Neutrophil (primary cell): ENCODE measurements around the gene NCCRP1.

Source experiments
- H3K27ac ChIP-seq: fragments of 200-600 bp; sonication (generic); 2 replicates; pipeline ENCODE4 v1.5.1; 2016; ENCODE audit warnings: mild to moderate bottlenecking, moderate library complexity
- H3K27me3 ChIP-seq: fragments of 200-600 bp; sonication (generic); 2 replicates; pipeline ENCODE4 v1.6.0; 2016; ENCODE audit warnings: mild to moderate bottlenecking
- H3K36me3 ChIP-seq: fragments of 200-600 bp; sonication (generic); 2 replicates; pipeline ENCODE4 v1.5.1; 2017
- H3K4me1 ChIP-seq, 2 experiments: fragments of 200-600 bp in 1 of 2; sonication (generic) in 1 of 2; 1 replicate in 1 of 2; 2 replicates in 1 of 2; pipeline versions ENCODE4 v1.5.1 to v1.6.1; 2013 to 2016; ENCODE audit warnings: low read depth in 1 of 2, low read length in 1 of 2, mild to moderate bottlenecking in 1 of 2, moderate library complexity in 1 of 2; ENCODE audit not compliant: control insufficient read depth in 1 of 2, insufficient read depth in 1 of 2
- H3K4me3 ChIP-seq, 2 experiments: fragments of 200-600 bp in 1 of 2; sonication (generic) in 1 of 2; 1 replicate in 1 of 2; 2 replicates in 1 of 2; pipeline ENCODE4 v1.5.1; 2013 to 2016; ENCODE audit warnings: low read depth in 1 of 2, low read length in 1 of 2, mild to moderate bottlenecking in 1 of 2, moderate library complexity in 1 of 2
- H3K9me3 ChIP-seq: fragments of 200-600 bp; sonication (generic); 2 replicates; pipeline ENCODE4 v1.5.1; 2016
- TF ChIP-seq, protein P1 (sequence below): fragments of 200-600 bp; sonication (generic); IDR thresholded peaks from 2 replicates; pipeline ENCODE4 v1.5.1; 2016; ENCODE audit warnings: antibody characterized with exemption

The NCCRP1 gene

GRCh38 chr19:39200066-39200802, 3.5 kb downstream of the NCCRP1 start:
- H3K4me1 ChIP-seq, result no peaks in the 10 kb centered on the region
- H3K4me3 ChIP-seq, result no peak overlapping the region
- no peak overlapping the region for H3K27ac ChIP-seq
- no peaks in the 10 kb centered on the region for H3K36me3 ChIP-seq
- peaks cover 97% of the 10 kb centered on the region for H3K27me3 ChIP-seq
- TF ChIP-seq, protein P1, sequence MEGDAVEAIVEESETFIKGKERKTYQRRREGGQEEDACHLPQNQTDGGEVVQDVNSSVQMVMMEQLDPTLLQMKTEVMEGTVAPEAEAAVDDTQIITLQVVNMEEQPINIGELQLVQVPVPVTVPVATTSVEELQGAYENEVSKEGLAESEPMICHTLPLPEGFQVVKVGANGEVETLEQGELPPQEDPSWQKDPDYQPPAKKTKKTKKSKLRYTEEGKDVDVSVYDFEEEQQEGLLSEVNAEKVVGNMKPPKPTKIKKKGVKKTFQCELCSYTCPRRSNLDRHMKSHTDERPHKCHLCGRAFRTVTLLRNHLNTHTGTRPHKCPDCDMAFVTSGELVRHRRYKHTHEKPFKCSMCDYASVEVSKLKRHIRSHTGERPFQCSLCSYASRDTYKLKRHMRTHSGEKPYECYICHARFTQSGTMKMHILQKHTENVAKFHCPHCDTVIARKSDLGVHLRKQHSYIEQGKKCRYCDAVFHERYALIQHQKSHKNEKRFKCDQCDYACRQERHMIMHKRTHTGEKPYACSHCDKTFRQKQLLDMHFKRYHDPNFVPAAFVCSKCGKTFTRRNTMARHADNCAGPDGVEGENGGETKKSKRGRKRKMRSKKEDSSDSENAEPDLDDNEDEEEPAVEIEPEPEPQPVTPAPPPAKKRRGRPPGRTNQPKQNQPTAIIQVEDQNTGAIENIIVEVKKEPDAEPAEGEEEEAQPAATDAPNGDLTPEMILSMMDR, result no peak
- no peaks in the 10 kb centered on the region for H3K9me3 ChIP-seq

- Histone ChIP-seq H3K27ac (no peak overlapping the region), H3K4me1 (no peaks in the 10 kb centered on the region), H3K36me3 (no peaks in the 10 kb centered on the region), H3K27me3 (peaks cover 97% of the 10 kb centered on the region), H3K9me3 (no peaks in the 10 kb centered on the region), H3K4me3 (no peak overlapping the region)
- TF ChIP-seq, protein P1, result no peak
Observed at GRCh38 chr19:39200803-39201115, 4.0 kb downstream of the NCCRP1 start.

DNA sequence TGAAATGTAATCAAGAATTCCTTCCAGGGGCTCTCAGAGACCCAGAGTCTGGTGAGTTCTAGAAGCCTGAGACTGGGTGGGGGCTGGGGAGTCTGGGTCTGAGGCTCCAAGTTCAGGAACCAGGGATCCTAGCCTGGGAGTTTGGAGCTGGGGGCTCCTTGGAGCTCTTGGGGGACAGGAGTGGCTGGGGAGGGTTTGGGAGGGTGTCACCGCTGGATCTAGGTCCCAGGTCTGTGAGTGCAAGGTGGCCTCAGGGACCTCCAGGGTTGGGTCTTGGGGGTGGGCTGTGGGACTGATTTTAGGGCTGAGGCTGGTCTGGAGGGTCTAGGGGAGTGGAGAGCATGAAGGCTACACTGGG, 6.2 kb downstream of the NCCRP1 start:
- Histone ChIP-seq H3K27me3 (peaks cover 76% of the 10 kb centered on the region), H3K4me1 (no peaks in the 10 kb centered on the region), H3K27ac (no peak overlapping the region), H3K4me3 (no peak overlapping the region), H3K36me3 (no peaks in the 10 kb centered on the region), H3K9me3 (no peaks in the 10 kb centered on the region)
- TF ChIP-seq, protein P1, result no peak

DNA sequence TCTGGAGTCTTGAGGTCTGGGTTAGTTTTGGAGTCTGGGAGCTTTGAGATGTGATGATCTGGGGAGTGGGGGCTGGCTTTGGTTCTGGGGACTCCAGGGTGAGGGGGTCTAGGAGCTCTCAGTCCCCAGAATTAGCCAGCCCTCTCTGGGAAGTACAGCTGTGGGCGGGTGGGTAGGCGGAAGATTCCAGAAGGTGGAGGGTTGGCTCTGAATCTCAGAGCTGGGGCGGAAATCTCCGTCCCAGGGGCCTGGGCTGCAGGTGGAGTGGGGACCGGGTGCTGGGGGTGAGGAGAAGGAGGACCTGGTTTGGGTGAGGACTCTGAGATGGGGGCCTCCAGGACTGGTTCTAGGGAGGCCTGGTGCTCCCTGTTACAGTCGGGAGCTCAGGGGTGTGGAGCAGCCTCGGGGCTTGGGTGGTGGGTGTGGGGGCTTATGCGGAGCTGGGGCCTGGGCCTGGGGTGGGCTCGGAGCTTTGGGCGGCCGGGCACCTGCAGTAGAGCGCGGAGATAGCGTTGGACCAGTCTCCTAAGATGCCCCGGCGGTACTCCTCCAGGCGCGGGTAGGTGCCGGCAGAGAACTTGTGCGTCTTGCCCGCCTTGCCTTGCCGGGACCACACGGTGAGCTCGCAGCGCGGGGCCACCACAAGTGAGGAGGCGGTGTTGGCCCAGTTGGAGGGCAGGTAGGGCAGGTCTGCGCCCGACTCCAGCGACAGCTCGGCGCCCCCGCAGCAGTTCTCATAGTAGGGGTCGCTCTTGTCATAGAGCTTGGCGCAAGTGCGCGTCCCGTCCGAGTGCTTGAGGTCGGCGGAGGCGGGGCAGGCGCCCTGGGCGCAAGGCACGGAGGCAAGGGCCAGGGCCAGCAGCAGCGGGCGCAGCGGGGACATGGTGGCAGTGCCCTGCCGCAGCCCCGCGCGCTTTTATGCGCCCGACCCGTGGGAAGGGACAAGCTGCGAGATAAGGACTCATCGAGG, 6.9 kb downstream of the NCCRP1 start, which contains the start of gene SYCN:
Gene SYCN, minus strand, starts transcription at position 892 of the 970 bp plus-strand sequence. Its CDS starts 9 bp downstream, at position 883.
- TF ChIP-seq, protein P1, result no peak

DNA sequence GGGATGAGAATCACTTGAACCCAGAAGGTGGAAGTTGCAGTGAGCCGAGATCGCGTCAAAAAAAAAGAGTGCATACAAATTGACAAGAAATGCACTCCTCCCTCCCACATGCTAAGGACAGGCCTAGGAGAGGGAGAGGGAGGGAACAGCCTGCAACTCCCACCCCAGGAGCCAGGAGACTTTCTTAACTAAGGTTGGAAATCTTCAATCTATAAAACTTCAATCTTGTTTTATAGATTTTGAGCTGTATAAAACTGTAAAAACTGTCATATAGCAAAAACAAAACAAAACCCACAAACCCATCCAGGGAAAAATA, 8.6 kb downstream of the NCCRP1 start:
- TF ChIP-seq, protein P1, result no peak
- Histone ChIP-seq H3K9me3 (no peaks in the 10 kb centered on the region), H3K36me3 (no peaks in the 10 kb centered on the region), H3K4me3 (no peak overlapping the region), H3K4me1 (no peaks in the 10 kb centered on the region), H3K27me3 (peaks cover 52% of the 10 kb centered on the region), H3K27ac (no peak overlapping the region)

More for the DNA sequence above, 6.9 kb downstream of the NCCRP1 start, which contains the start of gene SYCN:
- H3K4me1 ChIP-seq, result no peaks in the 10 kb centered on the region
- no peak within 1 kb of the TSS for H3K27ac ChIP-seq
- no peaks in the 10 kb centered on the region for H3K9me3 ChIP-seq
- H3K36me3 ChIP-seq, result no peaks in the 10 kb centered on the region
- H3K4me3 ChIP-seq, result no peak within 1 kb of the TSS
- H3K27me3 ChIP-seq, result peaks cover 69% of the 10 kb centered on the region
